DMS 273 treated with DMSO at 0.1 percent for 48 hours (cell line): ENCODE measurements around the gene ADCYAP1R1.
A peak's percentile ranks its signal among the peaks of the same experiment; 100 is the strongest.
"Not testable (repeated sequence)": the region's sequence is repeated elsewhere in the genome, so short reads cannot be mapped to it uniquely, and the experiment has no call there.

ENCODE experiments used
- DNase-seq: peaks from one replicate; lab custom pipeline; 2025; lab: John Stamatoyannopoulos, UW

ADCYAP1R1 gene

GRCh38 chr7:31134246-31135188, 82.4 kb downstream of the ADCYAP1R1 start:
- peak; percentile 73 for DNase-seq

- DNase-seq, result no peak
These were observed 85.1 kb downstream of the ADCYAP1R1 start for GRCh38 chr7:31137234-31137633.

DNA sequence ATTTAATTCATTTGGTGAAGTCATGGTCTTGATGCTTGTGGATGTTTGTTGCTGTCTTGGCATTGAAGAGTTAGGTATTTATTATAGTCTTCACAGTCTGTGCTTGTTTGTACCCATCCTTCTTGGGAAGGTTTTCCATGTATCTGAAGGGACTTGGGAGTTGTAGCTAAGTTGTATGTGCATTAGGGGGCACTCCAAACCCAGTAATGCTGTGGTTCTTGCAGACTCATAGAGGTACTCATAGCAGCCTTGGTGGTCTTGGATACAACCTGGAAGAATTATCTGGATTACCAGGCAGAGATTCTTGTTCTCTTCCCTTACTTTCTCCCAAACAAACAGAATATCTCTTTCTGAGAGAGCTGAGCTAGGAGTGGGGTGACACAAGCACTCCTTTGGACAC, 93.2 kb downstream of the ADCYAP1R1 start:
- DNase-seq, result no peak

GRCh38 chr7:31146030-31146429, 93.9 kb downstream of the ADCYAP1R1 start:
- no peak for DNase-seq

DNA sequence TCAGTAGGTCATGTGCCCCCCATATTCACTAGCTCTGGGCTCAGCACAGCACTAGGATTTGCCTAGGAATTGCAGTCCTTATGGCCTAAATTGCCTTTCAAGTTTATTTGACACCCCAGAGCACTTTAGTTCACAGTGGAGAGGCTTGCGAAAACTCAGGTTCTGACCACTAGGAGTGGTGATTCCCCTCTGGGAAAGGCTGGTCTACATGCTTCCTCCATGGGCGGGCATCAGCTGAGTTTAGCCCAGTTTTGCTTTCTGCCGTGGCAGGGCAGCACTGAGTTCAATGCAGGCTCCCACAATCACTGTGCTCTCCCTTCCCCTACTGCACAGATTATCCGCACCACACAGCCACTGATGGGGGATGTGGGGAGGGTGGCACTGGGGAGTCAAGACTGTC, 94.4 kb downstream of the ADCYAP1R1 start:
- DNase-seq, result no peak

DNA sequence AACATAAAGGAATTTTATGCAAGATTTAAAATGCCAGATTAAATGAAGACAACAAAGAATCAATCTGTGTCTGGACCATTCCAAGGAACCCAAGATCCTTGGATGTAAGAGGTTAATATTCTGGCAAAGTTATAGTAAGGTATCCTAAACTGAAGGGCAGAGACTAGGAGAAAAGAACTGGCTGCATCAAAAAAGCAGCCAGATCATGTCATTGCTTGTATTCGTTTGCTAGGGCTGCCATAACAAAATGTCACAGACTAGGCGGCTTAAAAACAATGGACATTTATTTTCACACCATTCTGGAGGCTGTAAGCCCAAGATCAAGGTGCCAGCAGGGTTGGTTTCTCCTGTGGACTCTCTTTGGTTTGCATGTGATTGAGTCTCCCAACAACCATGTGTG, 99.7 kb downstream of the ADCYAP1R1 start:
- DNase-seq, result no peak

DNA sequence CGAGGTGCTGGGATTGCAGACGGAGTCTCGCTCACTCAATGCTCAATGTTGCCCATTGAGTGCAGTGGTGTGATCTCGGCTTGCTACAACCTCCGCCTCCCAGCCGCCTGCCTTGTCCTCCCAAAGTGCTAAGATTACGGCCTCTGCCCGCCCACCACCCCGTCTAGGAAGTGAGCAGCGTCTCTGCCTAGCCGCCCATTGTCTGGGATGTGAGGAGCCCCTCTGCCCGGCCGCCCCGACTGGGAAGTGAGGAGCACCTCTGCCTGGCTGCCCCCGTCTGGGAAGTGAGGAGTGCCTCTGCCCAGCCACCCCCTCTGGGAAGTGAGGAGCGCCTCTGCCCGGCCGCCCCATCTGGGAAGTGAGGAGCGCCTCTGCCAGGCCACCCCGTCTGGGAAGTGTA, 101.2 kb downstream of the ADCYAP1R1 start:
- DNase-seq, result not testable (repeated sequence)

DNA sequence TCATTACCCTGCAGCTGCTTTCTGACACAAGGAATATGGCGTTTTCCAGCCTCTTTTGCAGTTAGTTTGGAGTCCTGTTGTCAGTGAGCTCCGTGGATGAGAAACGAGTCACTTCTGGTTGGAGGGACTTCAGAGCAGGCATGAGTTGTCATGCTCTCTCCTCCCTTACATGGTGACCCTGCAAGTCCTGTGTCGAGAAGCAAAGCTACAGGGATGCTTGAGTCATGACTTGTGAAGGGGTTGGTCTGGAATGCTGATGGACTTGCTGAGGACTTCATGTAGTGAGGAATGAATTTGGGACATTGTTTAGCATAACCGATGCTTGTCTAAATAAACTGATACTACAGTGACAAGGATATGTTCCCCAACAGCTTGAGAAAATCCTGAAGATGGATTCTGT, 108.8 kb downstream of the ADCYAP1R1 start:
- no peak for DNase-seq
